ENCODE measurements around the gene DCXR. TPM values are rescaled to one million over a fixed set of nuclear protein-coding genes. Genes with fewer than 3 reads are reported as not detected.

DCXR gene
- total and polyA plus RNA-seq, 2 of the 13 experiments (the other 11 are each of a cell fraction or from before 2014, with no cell fraction given) = 287 to 311 TPM

DNA sequence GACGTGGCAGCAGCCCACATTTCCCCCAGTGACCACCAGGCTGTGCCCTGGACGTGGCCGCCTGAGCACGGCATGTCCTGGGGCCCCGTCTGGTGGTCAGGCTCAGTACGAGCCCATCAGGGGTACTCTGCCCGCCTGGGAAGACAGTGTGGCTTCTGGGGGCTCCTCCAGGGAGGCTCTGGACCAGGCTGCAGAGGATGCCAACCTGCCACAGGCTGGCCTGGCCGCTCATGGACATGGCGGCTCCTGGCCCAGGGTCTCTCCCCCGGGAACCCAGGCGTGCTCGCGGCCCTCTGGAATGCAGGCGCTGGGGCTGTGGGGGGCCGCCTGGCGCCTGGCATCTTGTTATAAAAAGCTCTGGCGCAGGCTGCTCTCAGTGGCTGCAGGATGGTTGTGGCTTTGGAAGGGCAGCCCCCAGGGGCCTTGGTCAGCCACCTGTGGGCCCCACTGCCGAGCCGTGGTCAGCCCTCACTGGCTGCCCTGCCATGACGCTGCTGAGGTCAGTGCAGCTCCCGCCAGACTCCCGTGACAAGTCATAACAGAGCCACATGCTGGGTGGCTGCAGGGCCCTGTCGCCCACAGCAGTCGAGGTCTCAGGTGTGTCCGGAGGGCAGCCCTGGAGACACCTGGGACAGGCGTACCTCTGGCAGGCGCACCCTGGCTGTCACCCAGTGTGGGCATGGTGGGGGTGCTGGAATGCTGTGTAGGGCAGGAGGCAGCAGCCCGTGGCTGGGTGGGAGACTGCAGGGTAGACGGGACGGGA lies 29.8 kb downstream of the DCXR start (continued):
- TF ChIP-seq MTA1 (CRISPR knock-in tag; IDR thresholded peaks at IDR 0.05; ENCODE audit: borderline replicate concordance) (peak; percentile 48; the same call in 1 of the 2 replicates), TBX2 (CRISPR knock-in tag; IDR thresholded peaks at IDR 0.05; ENCODE audit: borderline replicate concordance) (no peak), MTF2 (CRISPR knock-in tag; IDR thresholded peaks at IDR 0.05; ENCODE audit: borderline replicate concordance) (no peak), SOX6 (IDR thresholded peaks at IDR 0.05) (no peak), SOX6 (CRISPR knock-in tag; IDR thresholded peaks at IDR 0.05) (no peak), JUNB (CRISPR knock-in tag; IDR thresholded peaks at IDR 0.05; ENCODE audit: borderline replicate concordance) (no peak), ZFP62 (CRISPR knock-in tag; IDR thresholded peaks at IDR 0.05) (no peak), ZNF720 (CRISPR knock-in tag; IDR thresholded peaks at IDR 0.05) (no peak), RBM22 (optimal IDR thresholded peaks at IDR 0.05; ENCODE audit: low read length) (peak; percentile 71), ZBTB42 (CRISPR knock-in tag; IDR thresholded peaks at IDR 0.05) (no peak), MATR3 (CRISPR knock-in tag; IDR thresholded peaks at IDR 0.05) (0 out of 2 replicates have a peak, but pooled peaks have one; percentile 55), AKAP8 (CRISPR knock-in tag; IDR thresholded peaks at IDR 0.05) (peak; percentile 68; the same call in 1 of the 2 replicates), MIXL1 (CRISPR knock-in tag; IDR thresholded peaks at IDR 0.05) (no peak), ZFYVE20 (CRISPR knock-in tag; IDR thresholded peaks at IDR 0.05; ENCODE audit: borderline replicate concordance, low read depth) (no peak; the same call in 1 of the 2 replicates)
- TF ChIP-seq, protein P1, sequence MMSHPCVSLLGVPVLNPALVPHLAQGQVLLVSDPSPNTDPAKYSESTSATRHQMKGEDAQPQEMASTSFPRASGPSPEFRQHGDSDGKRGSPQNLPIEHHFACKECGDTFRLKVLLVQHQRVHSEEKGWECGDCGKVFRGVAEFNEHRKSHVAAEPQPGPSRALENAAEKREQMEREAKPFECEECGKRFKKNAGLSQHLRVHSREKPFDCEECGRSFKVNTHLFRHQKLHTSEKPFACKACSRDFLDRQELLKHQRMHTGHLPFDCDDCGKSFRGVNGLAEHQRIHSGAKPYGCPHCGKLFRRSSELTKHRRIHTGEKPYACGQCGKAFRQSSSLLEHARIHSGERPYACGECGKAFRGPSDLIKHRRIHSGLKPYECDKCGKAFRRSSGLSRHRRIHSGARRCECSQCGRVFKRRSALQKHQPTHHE (CRISPR knock-in tag; IDR thresholded peaks at IDR 0.05; ENCODE audit: borderline replicate concordance) = no peak
- TF ChIP-seq, protein P2, sequence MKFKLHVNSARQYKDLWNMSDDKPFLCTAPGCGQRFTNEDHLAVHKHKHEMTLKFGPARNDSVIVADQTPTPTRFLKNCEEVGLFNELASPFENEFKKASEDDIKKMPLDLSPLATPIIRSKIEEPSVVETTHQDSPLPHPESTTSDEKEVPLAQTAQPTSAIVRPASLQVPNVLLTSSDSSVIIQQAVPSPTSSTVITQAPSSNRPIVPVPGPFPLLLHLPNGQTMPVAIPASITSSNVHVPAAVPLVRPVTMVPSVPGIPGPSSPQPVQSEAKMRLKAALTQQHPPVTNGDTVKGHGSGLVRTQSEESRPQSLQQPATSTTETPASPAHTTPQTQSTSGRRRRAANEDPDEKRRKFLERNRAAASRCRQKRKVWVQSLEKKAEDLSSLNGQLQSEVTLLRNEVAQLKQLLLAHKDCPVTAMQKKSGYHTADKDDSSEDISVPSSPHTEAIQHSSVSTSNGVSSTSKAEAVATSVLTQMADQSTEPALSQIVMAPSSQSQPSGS (CRISPR knock-in tag; IDR thresholded peaks at IDR 0.05) = no peak
- TF ChIP-seq, protein P3, sequence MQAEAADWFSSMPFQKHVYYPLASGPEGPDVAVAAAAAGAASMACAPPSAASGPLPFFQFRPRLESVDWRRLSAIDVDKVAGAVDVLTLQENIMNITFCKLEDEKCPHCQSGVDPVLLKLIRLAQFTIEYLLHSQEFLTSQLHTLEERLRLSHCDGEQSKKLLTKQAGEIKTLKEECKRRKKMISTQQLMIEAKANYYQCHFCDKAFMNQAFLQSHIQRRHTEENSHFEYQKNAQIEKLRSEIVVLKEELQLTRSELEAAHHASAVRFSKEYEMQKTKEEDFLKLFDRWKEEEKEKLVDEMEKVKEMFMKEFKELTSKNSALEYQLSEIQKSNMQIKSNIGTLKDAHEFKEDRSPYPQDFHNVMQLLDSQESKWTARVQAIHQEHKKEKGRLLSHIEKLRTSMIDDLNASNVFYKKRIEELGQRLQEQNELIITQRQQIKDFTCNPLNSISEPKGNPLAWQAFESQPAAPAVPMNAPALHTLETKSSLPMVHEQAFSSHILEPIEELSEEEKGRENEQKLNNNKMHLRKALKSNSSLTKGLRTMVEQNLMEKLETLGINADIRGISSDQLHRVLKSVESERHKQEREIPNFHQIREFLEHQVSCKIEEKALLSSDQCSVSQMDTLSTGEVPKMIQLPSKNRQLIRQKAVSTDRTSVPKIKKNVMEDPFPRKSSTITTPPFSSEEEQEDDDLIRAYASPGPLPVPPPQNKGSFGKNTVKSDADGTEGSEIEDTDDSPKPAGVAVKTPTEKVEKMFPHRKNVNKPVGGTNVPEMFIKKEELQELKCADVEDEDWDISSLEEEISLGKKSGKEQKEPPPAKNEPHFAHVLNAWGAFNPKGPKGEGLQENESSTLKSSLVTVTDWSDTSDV (CRISPR knock-in tag; IDR thresholded peaks at IDR 0.05) = 0 out of 2 replicates have a peak, but pooled peaks have one; percentile 40
- TF ChIP-seq, protein P4, sequence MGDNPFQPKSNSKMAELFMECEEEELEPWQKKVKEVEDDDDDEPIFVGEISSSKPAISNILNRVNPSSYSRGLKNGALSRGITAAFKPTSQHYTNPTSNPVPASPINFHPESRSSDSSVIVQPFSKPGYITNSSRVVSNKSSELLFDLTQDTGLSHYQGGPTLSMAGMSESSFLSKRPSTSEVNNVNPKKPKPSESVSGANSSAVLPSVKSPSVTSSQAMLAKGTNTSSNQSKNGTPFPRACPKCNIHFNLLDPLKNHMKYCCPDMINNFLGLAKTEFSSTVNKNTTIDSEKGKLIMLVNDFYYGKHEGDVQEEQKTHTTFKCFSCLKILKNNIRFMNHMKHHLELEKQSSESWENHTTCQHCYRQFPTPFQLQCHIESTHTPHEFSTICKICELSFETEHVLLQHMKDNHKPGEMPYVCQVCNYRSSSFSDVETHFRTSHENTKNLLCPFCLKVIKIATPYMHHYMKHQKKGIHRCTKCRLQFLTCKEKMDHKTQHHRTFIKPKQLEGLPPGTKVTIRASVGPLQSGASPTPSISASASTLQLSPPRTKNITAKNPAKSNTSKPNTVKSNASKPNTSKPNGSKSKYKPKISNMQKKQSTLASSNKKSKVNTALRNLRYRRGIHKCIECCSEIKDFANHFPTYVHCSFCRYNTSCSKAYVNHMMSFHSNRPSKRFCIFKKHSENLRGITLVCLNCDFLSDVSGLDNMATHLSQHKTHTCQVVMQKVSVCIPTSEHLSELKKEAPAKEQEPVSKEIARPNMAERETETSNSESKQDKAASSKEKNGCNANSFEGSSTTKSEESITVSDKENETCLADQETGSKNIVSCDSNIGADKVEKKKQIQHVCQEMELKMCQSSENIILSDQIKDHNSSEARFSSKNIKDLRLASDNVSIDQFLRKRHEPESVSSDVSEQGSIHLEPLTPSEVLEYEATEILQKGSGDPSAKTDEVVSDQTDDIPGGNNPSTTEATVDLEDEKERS (CRISPR knock-in tag; IDR thresholded peaks at IDR 0.05) = no peak
